HFFc6 (cell line): ENCODE data around the gene G3BP1. TPM values are rescaled to one million over a fixed set of nuclear protein-coding genes. Genes with fewer than 3 reads are reported as not detected.
A peak's percentile ranks its signal among the peaks of the same experiment; 100 is the strongest.
"Not testable (repeated sequence)": the region's sequence is repeated elsewhere in the genome, so short reads cannot be mapped to it uniquely, and the experiment has no call there.

ENCODE experiments used
- DNase-seq: peaks from one replicate; pipeline ENCODE4 v3.0.0-alpha.2; 2018
- H3K27ac Mint-ChIP-seq: 2 replicates; pipeline ENCODE4 v1.8.0; 2020; ENCODE audit warnings: mild to moderate bottlenecking, mixed read lengths
- H3K27me3 Mint-ChIP-seq: 2 replicates; pipeline ENCODE4 v1.8.0; 2021; ENCODE audit warnings: mild to moderate bottlenecking, moderate library complexity, mixed read lengths; ENCODE audit not compliant: insufficient read depth
- H3K36me3 Mint-ChIP-seq: 2 replicates; pipeline ENCODE4 v1.8.0; 2021; ENCODE audit warnings: low read depth, mixed read lengths
- H3K4me1 Mint-ChIP-seq: 2 replicates; pipeline ENCODE4 v1.8.0; 2020; ENCODE audit warnings: low read depth, mixed read lengths
- H3K4me3 Mint-ChIP-seq: 2 replicates; pipeline ENCODE4 v1.8.0; 2020; ENCODE audit warnings: mild to moderate bottlenecking, moderate library complexity, mixed read lengths
- H3K9me3 Mint-ChIP-seq: 2 replicates; pipeline ENCODE4 v1.8.0; 2020; ENCODE audit warnings: mild to moderate bottlenecking, mixed read lengths
- long read RNA-seq: library from polyadenylated mRNA; unstranded; transcript quantifications from one replicate; pipeline ENCODE4 v2.0.0, GENCODE V29; 2019
- total RNA-seq, 6 experiments: library from RNA; stranded (reverse); fragmentation: NEBNext Ultra II Directional; extraction: Animal tissue kit (Norgen Biotek cat#: 25700); gene quantifications; 2 replicates in 1 of 6; 3 replicates in 5 of 6; pipeline ENCODE4 v1.2.3, GENCODE V29; 2021
- TF ChIP-seq, protein P1 (sequence below): fragments of 200-600 bp; sonication (generic); IDR thresholded peaks from 2 replicates; pipeline ENCODE4 v1.5.0; 2021; ENCODE audit warnings: antibody characterized with exemption, mild to moderate bottlenecking

G3BP1 gene
- total RNA-seq = 100 to 1,000 TPM; 242 to 284 (median 245) TPM
- long read RNA-seq, full-length matches to known transcripts = 221 of 309 reads
- long read RNA-seq, partial matches to known transcripts = 52 of 309 reads
- long read RNA-seq, other reads (novel, unspliced or antisense) = 36 of 309 reads

DNA sequence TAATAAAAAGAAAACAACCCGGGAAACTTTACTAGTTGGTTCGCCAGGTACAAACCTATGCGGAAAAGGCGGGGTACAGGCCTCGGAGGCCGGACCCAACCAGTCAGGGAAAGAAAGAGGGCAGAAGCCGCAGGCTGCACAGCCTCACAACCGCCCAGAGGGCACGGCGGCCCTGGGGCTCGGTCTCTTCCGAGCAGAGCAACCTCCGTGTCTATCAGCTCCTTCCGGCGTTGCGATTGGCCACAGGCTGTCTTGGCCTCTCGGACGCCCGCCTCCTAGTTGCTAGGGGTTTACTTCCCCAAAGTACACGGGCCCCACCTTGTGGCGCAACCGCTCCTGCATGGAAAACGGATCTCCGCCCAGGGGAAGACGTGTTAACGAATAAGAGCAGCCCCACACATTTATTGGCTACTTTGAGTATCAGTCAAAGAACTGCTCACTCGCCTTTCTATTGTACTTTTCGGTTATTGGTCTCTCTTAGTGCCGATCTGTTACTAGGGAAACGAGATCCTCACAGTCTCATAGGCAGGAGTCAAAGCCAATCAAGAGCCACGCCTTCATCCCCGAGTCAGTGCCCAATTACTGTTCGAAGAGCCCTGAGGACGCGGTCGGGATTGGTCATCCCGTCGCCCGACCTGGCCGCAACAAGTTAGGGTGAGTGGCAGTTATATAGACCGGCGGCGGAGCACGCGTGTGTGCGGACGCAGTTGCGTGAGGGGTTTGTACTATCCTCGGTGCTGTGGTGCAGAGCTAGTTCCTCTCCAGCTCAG, at the start of gene G3BP1:
G3BP1 (plus strand) TSS at position 696 of the 770 bp plus-strand sequence. CDS start 14,667 bp downstream, outside the sequence.
- Mint-ChIP-seq H3K27ac (peak within 1 kb of the TSS; percentile 89), H3K36me3 (peaks cover 19% of the 10 kb centered on the region), H3K4me1 (peaks cover 35% of the 10 kb centered on the region), H3K4me3 (peak within 1 kb of the TSS; percentile 96; the same call in 1 of the 2 replicates), H3K27me3 (no peaks in the 10 kb centered on the region; the same call in 1 of the 2 replicates), H3K9me3 (no peaks in the 10 kb centered on the region)
- DNase-seq = peak; percentile 100
- TF ChIP-seq, protein P1, sequence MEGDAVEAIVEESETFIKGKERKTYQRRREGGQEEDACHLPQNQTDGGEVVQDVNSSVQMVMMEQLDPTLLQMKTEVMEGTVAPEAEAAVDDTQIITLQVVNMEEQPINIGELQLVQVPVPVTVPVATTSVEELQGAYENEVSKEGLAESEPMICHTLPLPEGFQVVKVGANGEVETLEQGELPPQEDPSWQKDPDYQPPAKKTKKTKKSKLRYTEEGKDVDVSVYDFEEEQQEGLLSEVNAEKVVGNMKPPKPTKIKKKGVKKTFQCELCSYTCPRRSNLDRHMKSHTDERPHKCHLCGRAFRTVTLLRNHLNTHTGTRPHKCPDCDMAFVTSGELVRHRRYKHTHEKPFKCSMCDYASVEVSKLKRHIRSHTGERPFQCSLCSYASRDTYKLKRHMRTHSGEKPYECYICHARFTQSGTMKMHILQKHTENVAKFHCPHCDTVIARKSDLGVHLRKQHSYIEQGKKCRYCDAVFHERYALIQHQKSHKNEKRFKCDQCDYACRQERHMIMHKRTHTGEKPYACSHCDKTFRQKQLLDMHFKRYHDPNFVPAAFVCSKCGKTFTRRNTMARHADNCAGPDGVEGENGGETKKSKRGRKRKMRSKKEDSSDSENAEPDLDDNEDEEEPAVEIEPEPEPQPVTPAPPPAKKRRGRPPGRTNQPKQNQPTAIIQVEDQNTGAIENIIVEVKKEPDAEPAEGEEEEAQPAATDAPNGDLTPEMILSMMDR = peak; percentile 78

DNA sequence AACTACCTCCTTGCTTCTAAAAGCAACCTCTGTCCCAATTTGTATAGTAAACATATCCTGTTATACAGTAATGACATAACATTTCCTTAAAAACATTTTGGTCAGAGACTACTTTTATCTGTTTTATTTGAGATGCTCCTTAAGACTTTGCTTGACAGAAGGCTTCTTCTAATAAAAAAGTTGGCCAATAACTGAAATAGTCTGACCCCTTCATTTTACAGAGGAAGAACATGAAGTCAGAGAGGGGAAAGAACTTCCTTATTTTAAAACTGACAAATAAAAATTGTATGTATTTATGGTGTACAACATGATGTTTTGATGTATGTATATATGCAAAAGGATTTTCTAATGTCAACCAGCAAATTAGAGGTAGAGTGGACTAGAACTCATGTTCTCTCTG, 49.2 kb upstream of the G3BP1 start:
- no peak for DNase-seq
- H3K27ac Mint-ChIP-seq = no peak overlapping the region

DNA sequence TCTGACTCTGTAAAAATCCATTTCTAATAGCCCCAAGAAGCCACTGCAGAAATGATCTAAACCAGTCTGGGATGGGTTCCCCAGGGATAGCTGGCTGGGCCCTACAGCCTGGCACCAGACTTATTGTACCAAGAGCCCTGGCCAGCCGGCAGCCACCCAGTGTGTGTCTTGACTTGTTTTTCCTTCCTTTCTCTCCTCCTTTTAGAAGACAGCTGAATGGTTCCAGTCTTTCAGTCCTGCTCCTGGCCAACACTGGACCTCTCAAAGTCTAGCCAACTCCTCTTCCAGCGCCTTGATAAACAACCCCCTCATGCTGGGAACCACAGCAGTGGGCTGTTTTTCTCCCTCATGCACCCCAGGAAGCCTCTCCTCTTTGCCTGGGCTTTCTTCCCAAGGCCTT, 47.4 kb upstream of the G3BP1 start:
- H3K4me3 Mint-ChIP-seq = no peak overlapping the region
- no peak for DNase-seq
- peaks cover 10% of the 10 kb centered on the region for H3K9me3 Mint-ChIP-seq
- peaks cover 32% of the 10 kb centered on the region for H3K4me1 Mint-ChIP-seq
- TF ChIP-seq, protein P1 = no peak
- H3K27ac Mint-ChIP-seq = no peak overlapping the region
- peaks cover 8% of the 10 kb centered on the region for H3K36me3 Mint-ChIP-seq
- H3K27me3 Mint-ChIP-seq = no peaks in the 10 kb centered on the region; the same call in 1 of the 2 replicates

More for the DNA sequence above, 49.2 kb upstream of the G3BP1 start:
- Mint-ChIP-seq H3K4me3 (no peak overlapping the region), H3K4me1 (peaks cover 47% of the 10 kb centered on the region), H3K9me3 (0 out of 2 replicates have a peak, but pooled peaks cover under 1% of the 10 kb centered on the region), H3K27me3 (no peaks in the 10 kb centered on the region; the same call in 1 of the 2 replicates), H3K36me3 (no peaks in the 10 kb centered on the region)
- TF ChIP-seq, protein P1 = no peak

DNA sequence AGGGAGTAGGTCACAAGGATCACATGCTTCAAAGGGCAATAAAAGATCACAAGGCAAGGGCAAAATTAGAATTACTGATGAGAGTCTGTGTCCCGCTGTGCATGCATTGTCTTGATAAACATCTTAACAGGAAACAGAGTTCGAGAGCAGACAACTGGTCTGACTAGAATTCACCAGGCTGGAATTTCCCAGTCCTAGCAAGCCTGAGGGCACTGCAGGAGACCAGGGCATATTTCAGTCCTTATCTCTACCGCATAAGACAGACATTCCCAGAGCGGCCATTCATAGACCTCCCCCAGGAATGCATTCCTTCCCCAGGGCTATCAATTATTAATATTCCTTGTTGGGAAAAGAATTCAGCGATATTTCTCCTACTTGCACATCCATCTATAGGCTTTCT, 42.2 kb upstream of the G3BP1 start:
- Mint-ChIP-seq H3K9me3 (peaks cover 21% of the 10 kb centered on the region), H3K36me3 (peaks cover 18% of the 10 kb centered on the region), H3K27ac (peak overlapping the region; percentile 4; the same call in 1 of the 2 replicates), H3K4me1 (peaks cover 28% of the 10 kb centered on the region)
- not testable (repeated sequence) for H3K4me3 Mint-ChIP-seq, H3K27me3 Mint-ChIP-seq
- DNase-seq = peak; percentile 49

DNA sequence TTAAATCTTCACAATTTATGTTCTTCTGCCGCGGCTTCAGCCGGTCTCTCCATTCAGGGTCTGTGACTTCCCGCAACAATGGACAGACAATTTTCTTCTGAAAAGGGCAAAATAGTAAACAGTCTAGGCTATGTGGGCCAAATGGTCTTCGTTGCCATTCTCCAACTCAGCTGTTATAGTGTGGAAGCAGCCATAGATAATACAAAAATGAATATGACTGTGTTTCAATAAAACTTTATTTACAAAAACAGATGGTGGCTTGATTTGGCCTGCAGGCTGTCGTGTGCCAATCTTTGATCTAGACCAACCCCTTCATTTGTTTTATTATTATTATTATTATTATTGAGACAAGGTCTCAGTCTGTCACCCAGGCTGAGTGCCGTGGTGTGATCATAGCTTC, 41.4 kb upstream of the G3BP1 start:
- Mint-ChIP-seq H3K36me3 (peaks cover 18% of the 10 kb centered on the region), H3K9me3 (peaks cover 21% of the 10 kb centered on the region), H3K27me3 (no peaks in the 10 kb centered on the region; the same call in 1 of the 2 replicates), H3K27ac (no peak overlapping the region), H3K4me3 (no peak overlapping the region), H3K4me1 (peaks cover 28% of the 10 kb centered on the region)
- TF ChIP-seq, protein P1 = no peak
- DNase-seq = no peak
